ENCODE results near the gene TRAM2.

GRCh38 chr6:52571099-52571755, 5.6 kb downstream of the TRAM2 start:
- no peak for TF ChIP-seq CTCF (IDR thresholded peaks at IDR 0.05)
- TF ChIP-seq MAX (CRISPR knock-in tag; IDR thresholded peaks at IDR 0.05), result no peak
- TF ChIP-seq GABPB1 (CRISPR knock-in tag; IDR thresholded peaks at IDR 0.05), result no peak
